Lower leg skin (tissue), 3 donors: Measurements from ENCODE around the gene MTCH2.

Source experiments
- CTCF ChIP-seq, 3 donors: fragments of 450-650 bp; IDR thresholded peaks; one replicate each; pipeline ENCODE4 v1.5.1; 2016; ENCODE audit warnings: antibody characterized with exemption in 3 of 3, mild to moderate bottlenecking in 3 of 3, moderate library complexity in 2 of 3
- POLR2A ChIP-seq, 2 donors: fragments of 450-650 bp; IDR thresholded peaks; one replicate each; pipeline ENCODE4 v1.6.1; 2016 to 2017; ENCODE audit warnings: antibody characterized with exemption in 2 of 2, mild to moderate bottlenecking in 1 of 2, moderate library complexity in 1 of 2

GRCh38 chr11:47667555-47667954, 25.2 kb upstream of the MTCH2 start:
- no peak for TF ChIP-seq CTCF (IDR thresholded peaks at IDR 0.05)
- TF ChIP-seq POLR2A (IDR thresholded peaks at IDR 0.05) = no peak
